ENCODE data around the gene FNDC3B. TPM values are rescaled to one million over a fixed set of nuclear protein-coding genes. Genes with fewer than 3 reads are reported as not detected.

FNDC3B gene
- total and polyA plus RNA-seq, 7 donors: 16.2 to 93.9 (median 50.3) TPM

GRCh38 chr3:172144601-172145000 lies 105.2 kb downstream of the FNDC3B start:
- no peaks in the 10 kb centered on the region for H3K36me3 ChIP-seq
- TF ChIP-seq CTCF (IDR thresholded peaks at IDR 0.05) (no peak), EP300 (IDR thresholded peaks at IDR 0.05) (no peak), POLR2A (IDR thresholded peaks at IDR 0.05) (no peak), POLR2AphosphoS5 (IDR thresholded peaks at IDR 0.05) (no peak)
- peaks cover 0 to 54% (median 40%) of the 10 kb centered on the region in 4 donors for H3K4me1 ChIP-seq
- WGBS, 2 donors: 90 to 93% methylated on average over 1 of the region's 1 CpG
- no peak for DNase-seq
- no peaks in the 10 kb centered on the region for H3K27me3 ChIP-seq
- peak overlapping the region in 2 of 4 donors; percentile 15 to 23 for H3K27ac ChIP-seq
- no peaks in the 10 kb centered on the region for H3K9me3 ChIP-seq
- intact Hi-C loops (cut with DNase I): loop anchor here (5.0 kb wide), 1 partner anchor 102 kb away; no protein-coding TSS in a partner anchor
- H3K4me3 ChIP-seq: no peak overlapping the region

GRCh38 chr3:172145031-172145686 lies 105.8 kb downstream of the FNDC3B start:
- peaks cover 0 to 49% (median 34%) of the 10 kb centered on the region in 4 donors for H3K4me1 ChIP-seq
- no peak overlapping the region for H3K4me3 ChIP-seq
- intact Hi-C loops (cut with DNase I): no loop called here
- H3K36me3 ChIP-seq: no peaks in the 10 kb centered on the region
- H3K9me3 ChIP-seq: no peaks in the 10 kb centered on the region
- peak overlapping the region in 2 of 4 donors; percentile 20 to 23 for H3K27ac ChIP-seq
- no peak for TF ChIP-seq POLR2A (IDR thresholded peaks at IDR 0.05)
- no peak for TF ChIP-seq POLR2AphosphoS5 (IDR thresholded peaks at IDR 0.05)
- TF ChIP-seq CTCF (IDR thresholded peaks at IDR 0.05): no peak
- no peak for TF ChIP-seq EP300 (IDR thresholded peaks at IDR 0.05)
- WGBS, 2 donors: 58 to 66% methylated on average over 7 of the region's 7 CpGs
- DNase-seq: no peak
- H3K27me3 ChIP-seq: no peaks in the 10 kb centered on the region

GRCh38 chr3:172146349-172146748 lies 107.0 kb downstream of the FNDC3B start:
- Histone ChIP-seq H3K4me1 (peaks cover 0 to 43% (median 26%) of the 10 kb centered on the region in 4 donors), H3K4me3 (no peak overlapping the region), H3K27me3 (no peaks in the 10 kb centered on the region), H3K36me3 (no peaks in the 10 kb centered on the region), H3K9me3 (no peaks in the 10 kb centered on the region), H3K27ac (peak overlapping the region in 2 of 4 donors; percentile 42 to 44)
- WGBS, 2 donors: 62 to 76% methylated on average over 3 of the region's 3 CpGs
- peak in 2 of 4 donors; percentile 7 to 35 for TF ChIP-seq POLR2AphosphoS5 (IDR thresholded peaks at IDR 0.05)
- no peak for TF ChIP-seq EP300 (IDR thresholded peaks at IDR 0.05)
- TF ChIP-seq CTCF (IDR thresholded peaks at IDR 0.05): no peak
- no peak for TF ChIP-seq POLR2A (IDR thresholded peaks at IDR 0.05)
- intact Hi-C loops (cut with DNase I): no loop called here
- no peak for DNase-seq

- no peaks in the 10 kb centered on the region for H3K9me3 ChIP-seq
- TF ChIP-seq EP300 (IDR thresholded peaks at IDR 0.05) (no peak), POLR2AphosphoS5 (IDR thresholded peaks at IDR 0.05) (no peak)
- H3K4me3 ChIP-seq: no peak overlapping the region
- no peaks in the 10 kb centered on the region for H3K36me3 ChIP-seq
- peak overlapping the region in 2 of 4 donors; percentile 42 to 44 for H3K27ac ChIP-seq
- no peak for DNase-seq
- no peaks in the 10 kb centered on the region for H3K27me3 ChIP-seq
- 95% methylated on average over 8 of the region's 8 CpGs for WGBS, 2 donors
- peaks cover 0 to 43% (median 27%) of the 10 kb centered on the region in 4 donors for H3K4me1 ChIP-seq
- intact Hi-C loops (cut with DNase I): no loop called here
Measured at GRCh38 chr3:172147113-172147818, 107.9 kb downstream of the FNDC3B start.

GRCh38 chr3:172148241-172148640 lies 108.9 kb downstream of the FNDC3B start:
- 76 to 89% methylated on average over 2 of the region's 2 CpGs for WGBS, 2 donors
- Histone ChIP-seq H3K27me3 (no peaks in the 10 kb centered on the region), H3K4me1 (peaks cover 2 to 45% (median 30%) of the 10 kb centered on the region in 4 donors), H3K27ac (no peak overlapping the region), H3K9me3 (no peaks in the 10 kb centered on the region), H3K36me3 (no peaks in the 10 kb centered on the region), H3K4me3 (no peak overlapping the region)
- intact Hi-C loops (cut with DNase I): no loop called here
- DNase-seq: no peak
- TF ChIP-seq POLR2AphosphoS5 (IDR thresholded peaks at IDR 0.05): no peak
- no peak for TF ChIP-seq POLR2A (IDR thresholded peaks at IDR 0.05)
- no peak for TF ChIP-seq CTCF (IDR thresholded peaks at IDR 0.05)
- no peak for TF ChIP-seq EP300 (IDR thresholded peaks at IDR 0.05)
